CD4-positive, alpha-beta T cell treated with Interleukin-6 at 100 ng/mL for 8 hours (primary cell): ENCODE results near the gene MTMR6.
A peak's percentile ranks its signal among the peaks of the same experiment; 100 is the strongest.

Experiments used
- DNase-seq: peaks from one replicate; pipeline ENCODE4 v3.0.0-alpha.2; 2020; ENCODE audit warnings: mixed read lengths, low spot score

MTMR6 gene

DNA sequence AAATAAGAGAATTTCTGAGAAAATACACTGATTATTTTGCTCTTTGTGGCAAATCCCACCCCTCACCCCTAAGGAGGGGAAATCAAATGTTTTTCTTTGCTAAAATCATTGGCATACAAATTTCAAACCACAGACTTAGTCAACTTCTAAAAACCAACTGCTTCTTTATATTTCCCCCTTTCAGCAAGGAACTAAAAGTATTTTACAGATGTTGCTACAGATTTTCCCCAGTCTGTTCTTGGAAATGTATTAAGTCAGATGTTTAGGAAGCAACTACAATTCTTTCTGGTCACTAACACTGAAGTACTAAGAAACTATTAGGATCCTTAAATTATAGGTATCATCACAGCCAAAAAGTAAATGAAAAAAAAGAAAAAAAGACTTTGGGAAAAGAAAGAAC is 6.9 kb downstream of the MTMR6 start:
- no peak for DNase-seq

DNA sequence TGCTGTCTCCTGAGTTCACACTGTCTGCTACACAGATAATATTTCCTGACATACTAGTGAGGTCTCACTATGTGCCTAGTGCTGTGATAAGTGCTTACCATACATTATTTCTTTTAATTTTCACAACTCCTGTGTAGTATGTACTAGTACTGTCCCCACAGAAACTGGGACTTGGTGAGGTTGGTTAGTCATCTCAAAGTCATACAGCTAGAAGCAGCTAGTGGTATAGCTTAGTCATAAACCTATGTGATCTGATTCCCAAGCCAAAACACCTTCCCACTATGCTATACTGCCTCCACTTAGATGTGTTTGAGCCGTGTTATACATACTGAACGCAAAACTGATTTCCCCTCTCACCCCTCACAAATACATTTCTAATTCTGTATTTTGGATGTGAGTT is 10.5 kb downstream of the MTMR6 start:
- DNase-seq, result no peak

DNA sequence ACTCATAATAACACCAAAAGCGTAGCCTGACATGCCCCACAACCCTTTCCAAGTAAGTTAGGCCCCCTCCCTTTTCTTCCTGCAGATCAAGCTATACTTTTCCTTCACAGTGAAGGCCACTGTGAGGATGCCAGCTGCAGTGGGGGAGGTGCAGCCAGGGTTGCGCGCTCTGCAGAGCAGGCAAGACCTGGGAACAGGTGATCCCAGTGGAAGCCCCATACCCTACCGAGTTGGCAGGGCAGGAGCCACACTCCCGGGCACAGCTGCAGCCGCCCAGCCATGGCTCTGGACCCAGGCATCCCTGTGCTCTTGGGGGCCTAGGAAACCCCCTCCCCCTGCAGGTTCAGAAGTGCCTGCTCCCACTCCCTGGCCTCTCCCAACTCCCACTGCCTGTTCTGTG is 18.7 kb downstream of the MTMR6 start:
- DNase-seq, result no peak

DNA sequence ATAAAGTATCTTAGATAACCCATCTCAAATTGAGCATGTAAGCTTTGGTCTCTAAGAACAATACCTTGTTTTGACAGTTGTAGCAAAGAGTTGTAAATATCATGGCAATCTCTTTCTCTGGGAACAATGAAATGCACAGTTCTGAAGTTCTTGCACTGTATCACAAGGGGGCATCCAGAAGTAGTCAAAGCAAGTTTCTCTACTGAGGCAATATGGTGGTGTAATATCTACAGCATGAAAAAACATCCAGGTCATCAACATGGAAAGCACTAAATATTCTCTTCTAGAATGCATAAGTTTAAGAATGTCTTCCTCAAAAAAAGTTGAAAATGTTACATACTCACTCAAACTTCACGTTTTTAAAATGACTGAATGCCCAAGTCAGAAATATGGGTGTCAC is 19.6 kb downstream of the MTMR6 start:
- no peak for DNase-seq

DNA sequence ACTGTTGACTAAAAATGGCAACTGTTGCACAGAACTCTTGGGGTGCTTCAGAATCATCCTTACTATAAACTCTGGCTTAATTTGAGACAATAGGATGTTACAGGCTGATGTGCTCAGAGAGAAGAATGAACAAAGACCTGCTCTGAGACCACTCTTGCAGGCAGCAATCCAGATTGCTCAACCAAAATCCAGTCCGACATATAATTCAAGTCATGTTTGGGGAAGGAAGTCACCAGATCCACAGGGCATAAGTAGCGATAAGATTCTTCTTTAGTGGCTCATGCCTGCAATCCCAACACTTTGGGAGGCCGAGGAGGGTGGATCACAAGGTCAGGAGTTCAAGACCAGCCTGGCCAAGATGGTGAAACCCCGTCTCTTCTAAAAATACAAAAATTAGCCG is 20.6 kb downstream of the MTMR6 start:
- no peak for DNase-seq

DNA sequence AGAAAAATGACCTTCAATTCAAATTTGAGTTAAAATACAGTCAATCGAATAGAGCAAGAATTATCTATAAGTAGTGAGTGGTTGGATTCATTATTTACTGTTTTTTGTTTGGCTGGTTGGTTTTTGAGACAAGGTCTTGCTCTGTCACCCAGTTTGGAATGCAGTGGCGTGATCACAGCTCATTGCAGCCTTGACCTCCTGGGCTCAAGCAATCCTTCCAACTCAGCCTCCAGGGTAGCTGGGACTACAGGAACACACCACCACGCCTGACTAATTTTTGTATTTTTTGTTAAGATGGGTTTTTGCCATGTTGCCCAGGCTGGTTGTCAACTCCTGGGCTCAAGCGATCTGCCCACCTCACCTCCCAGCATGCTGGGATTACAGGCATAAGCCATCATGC is 25.0 kb downstream of the MTMR6 start:
- DNase-seq, result no peak

DNA sequence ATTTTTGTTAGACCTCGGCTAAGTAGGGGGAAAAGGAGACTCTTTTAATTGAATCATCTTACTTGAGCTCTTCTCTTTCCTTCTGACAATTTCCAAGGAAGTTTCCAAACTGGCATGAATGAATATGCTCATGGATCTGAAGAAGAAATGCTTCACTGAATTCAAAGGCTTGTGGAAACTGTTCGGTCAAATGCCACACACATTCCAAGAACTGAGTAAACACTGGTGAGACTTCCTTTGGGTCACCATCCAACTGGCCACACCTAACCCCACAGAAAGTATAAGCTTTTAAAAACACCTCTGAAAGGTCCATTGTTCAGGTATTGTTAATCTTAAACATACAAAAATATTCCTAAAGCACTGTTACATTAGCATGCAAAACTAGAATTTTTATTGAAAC is 33.6 kb downstream of the MTMR6 start:
- DNase-seq, result no peak

DNA sequence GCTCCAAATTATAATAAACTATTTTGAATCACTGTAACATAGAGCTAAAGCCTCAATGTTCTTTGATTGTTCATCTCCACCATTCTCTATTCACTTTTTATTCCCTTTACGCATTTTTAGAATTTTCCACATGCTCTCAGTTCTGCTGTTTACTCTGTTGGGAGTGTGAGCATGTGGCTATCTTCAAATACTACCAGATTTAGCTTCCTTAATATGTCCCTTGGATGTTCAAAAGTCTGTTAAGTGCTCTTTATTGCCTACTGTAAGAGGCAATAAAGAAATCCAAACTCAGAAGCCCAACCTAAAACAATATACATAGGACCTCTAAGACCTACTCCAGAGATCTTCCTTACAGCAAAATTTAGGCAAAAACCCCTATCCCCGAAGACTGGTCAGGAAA is 34.5 kb downstream of the MTMR6 start:
- no peak for DNase-seq

DNA sequence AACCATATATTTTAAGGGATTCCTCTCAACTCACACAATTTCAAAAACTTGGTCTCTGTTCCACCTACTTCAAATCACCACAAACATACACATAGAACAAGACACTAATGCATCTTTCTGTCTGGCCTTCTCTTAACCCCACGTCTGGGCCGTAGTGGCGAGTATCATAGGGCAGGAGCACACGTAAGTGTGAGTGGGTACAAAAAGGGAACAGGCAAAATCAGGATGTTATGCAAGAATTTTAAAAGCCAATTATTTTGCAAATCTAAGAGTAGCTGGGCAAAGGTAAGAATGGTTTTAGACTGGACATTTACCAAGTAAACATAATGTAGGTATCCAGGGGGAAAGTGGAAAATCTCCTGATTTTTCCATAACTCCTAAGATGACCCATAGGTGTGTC is 35.1 kb downstream of the MTMR6 start:
- no peak for DNase-seq

DNA sequence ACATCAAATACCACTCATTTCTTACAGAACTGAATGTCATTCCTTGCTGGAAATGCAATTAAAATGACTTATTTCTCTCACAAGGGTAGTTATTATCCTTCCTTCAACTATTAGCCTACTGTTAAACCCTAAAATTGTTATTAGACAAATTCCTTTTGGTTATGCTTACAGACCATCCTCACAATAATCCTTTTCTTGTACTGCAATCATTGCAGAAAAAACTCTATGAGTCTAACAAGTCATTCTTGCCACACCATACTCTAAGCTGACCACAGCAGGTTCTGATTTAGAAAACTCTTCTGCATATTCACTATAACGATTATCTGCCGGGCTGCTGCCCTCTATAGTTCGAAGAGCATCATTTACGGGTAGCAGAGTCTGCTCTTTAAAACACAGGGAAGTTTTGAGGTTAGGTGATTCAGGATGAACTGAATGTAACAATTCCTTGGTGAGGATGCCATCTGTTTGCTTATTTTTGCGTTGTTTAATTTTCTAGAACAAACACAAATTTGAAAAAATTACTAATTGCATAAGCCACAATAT is 38.2 kb downstream of the MTMR6 start:
- no peak for DNase-seq

DNA sequence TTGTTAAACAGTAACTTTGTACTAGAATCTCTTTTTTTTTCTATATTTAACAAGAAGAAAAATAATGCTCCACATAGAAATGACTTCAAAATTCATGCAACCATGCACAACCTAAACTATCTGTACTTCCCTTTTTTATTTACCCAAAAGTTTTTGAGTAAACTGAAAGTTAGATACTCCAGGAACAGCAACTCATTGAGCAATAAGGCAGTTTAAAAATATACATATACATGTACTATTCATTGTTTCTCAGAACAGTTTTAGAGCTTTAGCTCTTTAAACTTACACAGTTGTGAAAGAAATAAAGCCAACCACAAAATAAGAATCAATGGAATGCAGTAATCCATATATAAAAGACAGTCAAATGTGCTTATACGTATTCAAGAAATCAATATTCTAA is 39.2 kb downstream of the MTMR6 start:
- DNase-seq, result no peak

DNA sequence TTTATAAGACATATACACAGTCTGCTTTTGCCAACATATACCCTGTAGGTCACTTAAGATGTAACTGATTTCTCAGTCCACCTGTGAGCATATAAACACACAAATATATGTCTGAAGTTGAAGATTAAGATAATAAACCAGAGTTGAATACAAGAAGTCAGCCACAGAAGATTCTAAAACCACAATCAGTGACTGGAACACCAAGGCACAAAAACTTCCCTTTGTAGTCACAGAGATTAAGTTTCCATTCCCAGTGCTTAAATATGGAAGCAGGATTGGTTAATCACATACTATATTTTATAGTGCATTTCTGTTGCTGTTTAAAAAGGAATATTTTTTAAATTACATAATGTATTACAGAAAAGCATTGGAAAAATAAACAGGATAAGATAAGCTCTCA is 39.9 kb downstream of the MTMR6 start:
- DNase-seq, result no peak

DNA sequence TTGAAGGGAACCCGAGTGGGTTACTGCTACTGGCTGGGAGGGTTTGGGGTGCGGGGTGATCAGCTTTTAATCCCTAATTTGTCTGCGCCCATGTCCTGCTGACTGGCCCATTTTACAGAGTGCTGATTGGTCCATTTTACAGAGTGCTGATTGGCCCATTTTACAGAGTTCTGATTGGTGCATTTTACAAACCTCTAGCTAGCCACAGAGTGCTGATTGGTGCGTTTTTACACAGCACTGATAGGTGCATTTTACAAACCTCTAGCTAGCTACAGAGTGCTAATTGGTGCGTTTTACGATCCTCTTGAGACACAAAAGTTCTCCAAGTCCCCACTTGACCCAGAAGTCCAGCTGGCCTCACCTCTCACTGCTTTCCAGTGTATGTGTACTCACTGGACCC is 43.2 kb downstream of the MTMR6 start:
- DNase-seq, result no peak

DNA sequence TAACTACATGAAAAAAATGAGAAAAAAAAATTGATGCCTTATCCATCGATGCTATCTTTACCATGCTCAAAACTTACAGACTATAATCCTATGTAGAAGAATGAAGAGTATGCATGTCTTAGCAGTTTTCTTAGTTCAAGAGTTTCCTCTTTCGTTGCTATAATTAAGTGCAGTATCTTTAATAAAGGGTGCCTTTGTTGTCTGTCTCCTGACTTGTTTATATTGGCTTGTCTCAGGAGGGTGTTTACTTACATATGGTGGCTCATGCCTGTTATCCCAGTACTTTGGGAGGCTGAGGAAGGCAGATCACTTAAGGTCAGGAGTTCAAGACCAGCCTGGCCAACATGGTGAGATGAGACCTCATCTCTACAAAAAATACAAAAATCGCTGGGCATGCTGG is 44.3 kb downstream of the MTMR6 start:
- DNase-seq, result no peak

DNA sequence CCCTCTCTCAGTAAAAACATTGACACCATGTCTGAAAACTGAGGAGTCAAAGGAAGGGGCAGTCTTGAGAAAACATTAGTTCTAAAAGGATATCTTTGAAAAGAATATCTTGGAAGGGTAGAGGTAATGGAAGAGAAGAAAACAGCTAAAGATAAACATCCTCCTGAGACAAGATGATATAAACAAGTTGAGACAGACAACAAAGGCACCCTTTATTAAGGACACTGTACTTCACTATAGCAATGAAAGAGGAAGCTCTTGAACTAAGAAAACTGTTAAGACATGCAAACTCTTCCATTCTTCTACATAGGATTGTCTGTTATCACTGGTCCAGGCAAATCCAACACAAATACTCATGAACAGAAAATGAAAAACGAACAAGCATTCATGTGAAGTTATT is 46.3 kb downstream of the MTMR6 start:
- no peak for DNase-seq

DNA sequence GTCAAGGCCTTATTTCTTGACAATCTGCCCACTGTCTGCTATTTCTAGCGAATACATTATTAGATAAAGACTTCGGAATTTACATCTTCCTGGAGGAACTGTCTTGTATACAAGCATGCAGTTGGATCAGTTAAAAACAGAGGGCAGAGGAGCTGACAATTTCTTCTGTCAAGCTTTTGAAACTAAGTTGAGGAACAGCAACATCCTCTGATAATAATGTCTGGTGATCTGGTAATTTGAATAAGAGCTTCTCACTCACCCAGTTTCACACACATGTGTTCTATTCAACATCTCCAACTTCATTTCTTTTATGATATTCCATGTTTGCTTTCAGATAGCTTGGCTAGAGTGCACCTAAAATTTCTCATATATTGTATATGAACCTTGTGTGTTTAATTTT is 50.2 kb downstream of the MTMR6 start:
- no peak for DNase-seq

DNA sequence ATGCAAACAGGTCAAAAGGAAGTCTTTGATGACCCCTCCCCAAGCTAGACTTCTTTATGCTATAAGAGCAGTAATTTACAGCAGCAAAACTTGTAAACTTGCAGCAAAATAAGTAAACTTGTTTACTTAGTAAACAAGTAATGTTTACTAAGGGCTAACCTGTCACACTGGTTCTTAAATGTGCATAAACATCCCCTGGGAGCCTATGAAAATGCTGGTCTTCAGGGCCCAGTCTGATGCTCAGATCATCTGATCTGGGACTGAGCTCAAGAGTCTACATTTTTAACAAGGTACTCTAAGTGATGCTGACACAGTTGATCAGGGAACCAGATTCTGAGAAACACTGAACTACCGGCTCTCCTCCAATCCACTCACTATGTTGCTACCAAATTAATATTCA is 53.4 kb downstream of the MTMR6 start:
- no peak for DNase-seq

DNA sequence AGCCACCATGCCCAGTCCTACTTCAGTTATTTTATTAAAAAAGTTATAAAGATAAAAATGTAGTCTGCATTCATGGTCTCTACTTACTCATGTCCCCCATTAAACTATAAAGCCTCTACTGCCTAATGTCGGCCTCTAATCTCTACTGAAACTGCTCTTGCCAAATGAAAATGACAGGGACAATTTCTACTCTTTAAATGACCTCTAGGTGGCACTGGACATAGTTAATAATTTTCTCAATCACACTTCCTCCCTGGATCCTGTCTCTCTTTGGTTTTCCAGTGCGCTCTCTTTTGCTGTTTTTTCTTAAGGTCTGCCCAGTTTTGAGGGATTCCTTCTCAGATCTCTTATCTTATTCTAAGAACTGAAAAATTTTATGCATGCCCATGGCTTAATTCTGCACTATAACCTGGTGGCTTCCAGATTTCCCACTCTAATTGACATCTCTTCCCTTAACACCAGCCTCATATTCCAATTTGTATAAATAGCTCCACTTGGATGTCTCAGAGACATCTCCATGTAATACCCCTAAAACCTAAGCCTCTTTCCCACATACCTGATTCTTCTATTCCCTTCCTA is 54.3 kb downstream of the MTMR6 start:
- peak; percentile 7 for DNase-seq

DNA sequence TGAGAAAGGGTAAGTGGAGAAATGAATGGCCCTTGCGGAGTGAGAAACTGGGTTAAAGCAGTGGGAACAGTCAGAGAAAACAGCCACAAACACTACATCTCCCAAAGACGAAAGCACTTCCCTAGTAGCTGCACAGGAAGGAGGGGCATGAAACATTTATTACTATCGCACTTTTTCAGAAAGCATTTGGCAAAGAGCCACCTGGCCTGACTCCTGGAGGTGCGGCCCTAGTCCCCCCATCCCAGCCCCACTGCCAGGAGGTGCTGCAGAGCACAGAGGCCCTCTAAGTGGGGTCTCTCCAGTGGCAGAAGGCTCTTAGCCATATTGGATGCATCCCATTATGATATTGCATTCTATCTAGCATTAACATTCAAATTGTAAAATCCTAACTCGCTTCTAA is 55.8 kb downstream of the MTMR6 start:
- DNase-seq, result no peak

DNA sequence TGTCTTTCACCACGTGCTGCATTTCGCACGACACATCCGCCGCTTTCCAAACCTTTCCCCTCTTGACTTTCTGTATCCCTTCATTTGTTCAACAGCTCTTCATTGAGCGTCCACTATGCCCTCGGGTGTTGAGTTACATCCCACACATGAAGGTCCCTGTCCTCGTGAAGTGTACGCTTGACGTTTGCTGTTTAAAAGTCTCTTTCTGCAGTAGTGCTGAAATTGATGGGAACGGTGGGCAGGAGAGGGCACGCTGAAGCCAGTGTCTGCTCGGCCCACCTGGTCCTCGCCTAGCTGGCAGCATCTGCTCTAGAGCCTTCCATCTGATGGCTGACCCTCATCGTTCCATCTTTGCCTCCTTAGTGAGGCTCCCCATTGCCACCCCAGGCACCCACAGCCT is 59.6 kb downstream of the MTMR6 start:
- no peak for DNase-seq

DNA sequence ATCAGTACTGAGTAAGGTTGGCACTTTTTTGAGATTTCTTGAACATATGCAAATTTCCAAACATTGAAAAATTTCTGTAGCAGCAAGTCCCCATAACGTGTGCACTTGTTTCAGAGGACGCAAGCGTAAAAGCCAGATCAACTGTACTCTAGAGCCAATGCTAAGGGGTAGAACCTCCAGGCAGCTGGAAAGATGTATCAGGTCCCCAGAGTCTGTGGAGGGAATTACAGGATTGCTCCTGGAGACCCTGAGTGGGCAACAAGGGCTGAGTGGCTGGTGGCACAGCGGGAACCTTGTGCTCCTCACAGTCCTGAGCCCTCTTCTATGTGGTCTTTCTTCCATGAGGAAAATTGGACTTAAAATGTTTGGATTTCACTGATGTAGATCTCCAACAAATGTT is 61.3 kb downstream of the MTMR6 start:
- DNase-seq, result no peak

DNA sequence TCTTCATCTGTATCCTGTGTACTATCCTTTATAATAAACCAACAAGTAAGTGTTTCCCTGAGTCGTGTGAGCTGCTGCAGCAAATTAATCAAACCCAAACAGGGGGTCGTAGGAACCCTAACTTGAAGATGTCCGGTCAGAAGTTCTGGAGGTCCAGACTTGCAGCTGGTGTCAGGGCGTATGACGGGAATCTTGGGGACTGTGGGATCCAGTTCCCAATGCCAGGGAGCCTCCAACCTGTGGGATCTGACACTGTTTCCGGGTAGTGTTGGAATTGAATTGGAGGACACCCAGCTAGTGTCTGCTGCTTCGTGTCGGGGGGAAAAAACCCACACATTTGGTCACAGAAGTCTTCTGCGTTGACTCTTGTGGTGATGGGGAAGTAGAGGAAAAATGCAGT is 63.1 kb downstream of the MTMR6 start:
- no peak for DNase-seq

DNA sequence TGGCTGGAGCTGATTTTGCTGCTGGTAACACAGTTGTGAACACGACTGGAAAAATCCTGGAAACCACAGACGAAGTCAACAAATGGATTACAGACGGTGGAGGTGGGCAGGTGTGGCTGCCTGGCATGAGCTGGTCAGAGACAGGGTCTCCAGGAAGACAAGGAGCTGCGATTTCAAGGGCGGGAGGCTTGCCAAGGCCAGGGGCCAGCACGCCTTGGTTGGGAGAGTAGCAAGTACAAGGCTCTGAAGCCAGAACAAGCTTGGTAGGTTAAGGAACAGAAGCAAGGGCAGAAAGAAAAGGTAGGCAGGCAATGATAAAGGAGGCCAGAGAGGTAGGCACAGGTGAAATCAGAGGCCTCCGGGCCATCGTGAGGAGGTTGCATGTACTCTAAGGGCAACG is 64.5 kb downstream of the MTMR6 start:
- DNase-seq, result no peak

DNA sequence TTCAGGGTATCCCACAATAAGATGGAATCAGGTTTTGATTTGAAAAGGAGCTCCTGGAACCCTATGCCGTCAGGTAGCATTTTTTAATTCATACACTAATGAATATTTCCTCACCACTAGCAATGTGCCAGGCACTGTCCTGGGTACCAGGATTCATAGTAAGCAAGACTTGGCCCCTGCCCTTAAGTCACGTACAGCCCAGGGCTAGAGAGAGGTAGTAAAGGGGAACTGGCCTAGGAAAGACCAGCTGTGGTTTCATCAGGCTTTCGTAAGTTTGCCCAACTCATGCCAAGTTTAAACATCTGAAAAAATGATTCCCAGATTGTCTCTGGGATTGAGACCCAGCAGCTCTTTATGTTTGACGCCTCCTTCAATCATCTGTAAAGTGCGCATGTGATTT is 69.3 kb downstream of the MTMR6 start:
- no peak for DNase-seq
